Fibroblast of skin of back (primary cell): ENCODE results near the gene ELMOD1.

Experiments used
- DNase-seq: peaks from one replicate; pipeline ENCODE4 v3.0.0-alpha.2; 2013

Gene ELMOD1

GRCh38 chr11:107691000-107691750, 100.2 kb downstream of the ELMOD1 start:
- peak; percentile 89 for DNase-seq

- peak; percentile 77 for DNase-seq
Observed at GRCh38 chr11:107695446-107695845, 104.5 kb downstream of the ELMOD1 start.

DNA sequence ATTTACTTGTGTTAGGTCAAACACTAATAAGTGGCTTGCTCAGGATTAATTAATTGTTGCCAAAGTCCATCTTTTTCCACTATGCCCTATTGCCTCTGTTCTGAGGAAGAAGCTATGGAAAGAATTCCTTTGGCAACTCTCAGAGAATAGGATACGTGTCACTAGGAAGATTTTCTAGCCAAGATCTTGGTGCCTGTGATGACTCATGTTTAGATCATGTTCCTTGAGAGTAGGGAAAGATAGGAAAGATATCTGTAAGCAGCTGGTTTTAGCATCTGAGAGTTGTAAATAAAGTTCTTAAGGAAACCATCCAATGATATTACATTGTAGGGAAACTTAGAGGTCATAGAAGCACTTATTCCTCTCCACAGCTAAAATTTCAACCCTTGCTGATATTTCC, 105.2 kb downstream of the ELMOD1 start:
- DNase-seq, result peak; percentile 96

GRCh38 chr11:107697291-107697690, 106.3 kb downstream of the ELMOD1 start:
- no peak for DNase-seq

DNA sequence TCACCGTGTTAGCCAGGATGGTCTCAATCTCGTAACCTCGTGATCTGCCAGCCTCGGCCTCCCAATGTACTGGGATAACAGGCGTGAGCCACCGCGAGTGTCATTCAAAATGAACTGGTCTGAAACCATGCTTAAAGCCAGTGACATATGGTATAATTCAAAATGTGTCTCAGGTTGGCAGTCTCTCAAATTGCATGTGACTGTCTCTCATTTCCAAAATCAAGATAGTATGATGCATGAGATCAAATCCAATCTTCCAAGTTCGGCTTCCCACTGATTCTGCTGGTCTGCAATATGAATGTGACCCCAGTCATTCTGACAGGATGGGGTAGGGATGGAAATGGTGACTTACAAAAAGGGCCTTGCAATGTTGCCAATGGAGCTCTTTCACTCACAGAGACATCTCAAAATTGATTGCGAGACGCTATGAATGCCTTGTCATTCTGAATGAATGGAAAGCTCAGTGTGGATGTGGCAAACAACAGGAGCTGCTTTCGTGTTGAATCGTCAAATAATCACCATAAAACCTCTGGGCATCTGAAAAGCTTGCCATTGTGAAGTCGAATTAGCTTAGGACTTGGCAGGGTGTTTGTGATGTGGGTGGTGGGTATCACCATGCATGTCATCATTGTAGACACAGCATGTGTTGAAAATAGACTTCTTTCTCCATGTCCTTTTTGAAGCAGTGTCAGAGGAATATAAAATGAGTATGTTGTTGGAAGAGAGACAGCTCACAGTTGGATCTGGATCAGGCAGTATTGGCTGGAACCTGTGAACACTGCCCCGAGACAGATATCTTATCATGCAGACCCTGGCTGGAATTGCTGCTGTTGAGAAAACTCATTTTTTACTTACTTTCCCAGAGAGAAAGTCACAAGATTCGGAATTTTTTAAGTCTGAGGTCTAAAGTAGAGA, 108.7 kb downstream of the ELMOD1 start:
- DNase-seq, result no peak

DNA sequence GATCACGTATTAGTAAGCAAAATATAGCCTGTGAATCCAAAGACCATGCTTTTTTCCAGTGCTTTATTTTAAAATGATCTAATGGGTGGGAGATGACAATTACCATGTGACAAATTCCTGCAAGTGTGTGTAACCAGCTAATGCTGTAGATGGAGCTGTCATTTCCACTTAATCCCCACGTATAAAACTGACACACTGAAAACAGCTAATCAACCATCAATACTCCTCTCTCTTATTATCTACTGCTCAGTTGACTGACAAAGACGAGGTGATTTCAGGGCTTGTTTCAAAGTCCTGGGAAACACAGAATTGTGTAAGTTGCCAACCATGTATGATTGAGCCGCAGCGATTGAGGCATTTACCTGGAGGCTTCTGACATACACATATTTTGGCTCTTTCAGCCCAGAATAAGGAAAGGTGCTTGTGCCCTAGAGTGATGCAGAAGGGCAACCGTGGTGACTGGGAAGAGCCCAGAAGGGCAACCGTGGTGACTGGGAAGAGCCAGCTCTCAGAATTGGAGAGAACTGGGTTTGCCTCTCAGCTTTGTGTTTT, 111.2 kb downstream of the ELMOD1 start:
- no peak for DNase-seq

DNA sequence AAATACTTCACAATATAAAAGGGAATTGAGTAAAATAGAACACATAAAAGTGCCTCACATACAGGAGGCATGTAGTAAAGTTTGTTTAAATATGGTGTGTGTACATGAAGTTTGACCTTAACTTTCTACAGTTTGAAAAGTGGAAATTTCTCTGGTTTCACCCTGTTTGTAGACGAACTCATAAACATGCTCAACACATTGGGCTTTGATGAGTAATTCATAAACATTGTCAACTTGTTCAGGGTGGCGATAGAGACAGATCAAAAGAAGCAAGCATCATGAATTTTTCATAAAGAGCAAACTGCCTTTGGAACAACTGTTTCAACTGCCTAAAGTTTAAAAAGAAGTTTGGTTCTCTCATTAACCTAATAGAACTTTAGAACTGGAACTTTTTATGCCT, 111.8 kb downstream of the ELMOD1 start:
- no peak for DNase-seq

DNA sequence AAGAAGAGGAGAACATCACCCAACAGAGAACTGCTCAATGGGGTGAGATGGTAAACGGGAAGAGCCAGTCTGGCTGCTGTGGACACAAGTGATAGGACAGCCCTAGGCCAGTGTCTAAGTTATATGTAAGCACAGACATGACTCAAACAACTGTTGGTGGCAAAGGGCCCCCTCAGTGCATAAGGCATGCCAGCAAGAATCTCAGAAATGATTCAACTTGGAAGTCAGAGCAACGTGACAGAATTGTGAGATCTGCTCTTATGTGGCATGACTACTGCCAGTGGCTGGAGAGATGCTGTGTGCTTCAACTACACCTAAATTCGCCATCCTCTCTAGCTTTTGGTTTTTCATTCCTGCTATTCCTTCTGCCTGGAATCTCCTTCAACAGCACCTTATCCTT, 113.5 kb downstream of the ELMOD1 start:
- DNase-seq, result peak; percentile 88

DNA sequence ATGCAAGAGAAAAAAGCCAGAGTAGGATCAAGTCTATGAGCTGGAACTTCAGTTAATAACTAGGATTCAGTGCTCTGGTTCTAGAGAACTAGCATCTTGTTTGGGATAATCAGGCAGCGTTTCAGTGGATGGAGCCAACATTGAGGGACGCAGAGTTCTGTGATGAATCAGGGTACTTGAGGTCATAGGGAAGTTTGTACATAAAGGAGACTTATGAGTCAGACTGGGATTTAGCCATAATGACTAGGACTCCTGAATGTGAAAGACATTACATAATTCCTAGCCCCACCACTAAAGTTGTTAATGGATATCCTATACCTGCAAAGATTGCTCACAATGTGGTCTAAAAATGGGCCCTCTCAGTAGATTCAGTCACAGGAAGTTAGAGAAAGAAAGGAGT, 114.1 kb downstream of the ELMOD1 start:
- DNase-seq, result peak; percentile 81

DNA sequence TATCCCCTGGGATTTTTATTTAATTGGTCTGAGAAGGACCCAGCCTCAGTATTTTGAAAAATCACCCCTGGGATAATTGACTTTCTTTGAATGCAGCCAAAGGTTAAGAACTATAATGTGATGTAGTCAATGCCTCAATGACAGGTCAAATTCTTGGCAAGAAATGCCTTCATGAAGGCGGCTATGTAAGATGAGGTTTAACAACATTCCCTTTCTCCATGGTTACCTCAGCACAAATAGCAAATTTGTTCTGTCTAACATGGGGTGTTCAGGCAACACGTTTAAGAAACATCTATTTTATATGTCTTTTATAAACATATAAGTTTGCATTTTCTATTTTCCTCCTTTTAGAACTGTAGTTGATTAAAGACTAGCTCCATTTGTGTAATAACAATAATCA, 115.6 kb downstream of the ELMOD1 start:
- no peak for DNase-seq

DNA sequence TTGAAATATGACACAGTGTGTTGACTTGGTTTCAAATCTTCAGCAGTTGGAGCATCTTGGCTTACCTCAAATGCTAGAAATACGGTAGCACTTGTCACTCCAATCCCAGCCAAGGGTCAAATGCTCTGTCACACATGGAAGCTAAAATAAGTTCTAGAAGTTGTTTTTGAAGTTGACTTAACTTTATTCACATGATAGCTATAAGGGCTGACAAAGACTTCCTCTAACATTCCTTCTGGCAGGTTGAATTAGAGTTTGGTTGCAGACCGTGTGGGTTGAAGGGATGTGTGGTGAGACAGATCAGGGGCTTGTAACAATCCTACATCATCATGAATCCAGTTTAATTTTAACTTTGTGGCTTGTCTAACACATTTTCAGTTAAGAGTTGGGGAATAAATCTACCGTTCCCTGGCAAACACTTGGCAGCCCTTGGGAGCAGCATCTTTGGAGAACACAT, 116.3 kb downstream of the ELMOD1 start:
- no peak for DNase-seq

- no peak for DNase-seq
Observed at GRCh38 chr11:107707807-107708206, 116.9 kb downstream of the ELMOD1 start.

- DNase-seq, result no peak
Observed at GRCh38 chr11:107708792-107709191, 117.8 kb downstream of the ELMOD1 start.

GRCh38 chr11:107710301-107710700, 119.4 kb downstream of the ELMOD1 start:
- no peak for DNase-seq

DNA sequence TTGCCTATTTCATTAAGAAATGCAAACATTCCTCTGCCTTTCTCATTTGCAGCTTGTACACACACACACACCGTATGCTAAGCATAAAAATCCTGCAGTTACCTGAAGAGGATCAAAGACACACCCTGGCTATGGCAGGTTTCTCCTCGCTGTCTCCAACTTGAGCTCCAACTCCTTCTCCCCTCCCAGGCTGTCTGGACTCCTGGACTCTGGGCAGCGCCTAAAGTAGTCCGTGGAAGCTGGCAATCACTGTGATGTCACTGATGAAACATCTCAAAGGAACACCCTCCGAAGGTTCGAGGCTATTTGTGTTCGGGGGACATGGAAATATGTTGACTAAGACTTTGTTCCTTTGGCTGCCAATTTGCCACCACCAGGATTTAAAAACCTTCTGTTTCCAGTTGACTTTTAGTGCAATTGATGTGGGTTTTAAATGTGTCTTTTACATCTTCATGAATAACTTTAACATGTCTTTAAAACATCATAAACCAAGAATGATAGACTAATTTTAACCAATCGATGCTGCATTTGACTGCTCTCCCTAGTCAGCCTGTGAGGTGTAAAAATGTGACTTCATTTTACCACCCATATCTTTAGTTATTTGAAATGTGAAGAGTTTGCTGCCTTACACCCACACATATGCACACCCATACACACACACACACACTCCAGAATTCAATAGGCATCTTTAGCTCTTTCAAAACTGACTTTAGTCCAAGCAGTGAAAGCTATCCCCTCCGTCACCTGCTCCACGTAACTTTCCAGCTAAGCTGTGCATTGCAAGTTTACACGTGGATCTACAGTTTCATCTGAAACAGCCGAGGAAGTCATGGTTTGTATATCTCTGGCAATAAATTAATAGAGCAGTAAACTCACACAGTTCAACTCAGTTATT, 121.2 kb downstream of the ELMOD1 start, which contains the start of gene SLN:
SLN (minus strand) TSS at position 196 of the 895 bp plus-strand sequence.
- no peak for DNase-seq

- DNase-seq, result no peak
Observed at GRCh38 chr11:107713009-107713408, 122.1 kb downstream of the ELMOD1 start.
